HG02610 (cell line): ENCODE measurements around the gene DUSP14.

Source experiments
- ATAC-seq: cut with Tn5 transposase; IDR thresholded peaks from one replicate; pipeline ENCODE4 v1.9.1; 2021; ENCODE audit warnings: mild to moderate bottlenecking, moderate library complexity; ENCODE audit not compliant: unreplicated experiment

Gene DUSP14

DNA sequence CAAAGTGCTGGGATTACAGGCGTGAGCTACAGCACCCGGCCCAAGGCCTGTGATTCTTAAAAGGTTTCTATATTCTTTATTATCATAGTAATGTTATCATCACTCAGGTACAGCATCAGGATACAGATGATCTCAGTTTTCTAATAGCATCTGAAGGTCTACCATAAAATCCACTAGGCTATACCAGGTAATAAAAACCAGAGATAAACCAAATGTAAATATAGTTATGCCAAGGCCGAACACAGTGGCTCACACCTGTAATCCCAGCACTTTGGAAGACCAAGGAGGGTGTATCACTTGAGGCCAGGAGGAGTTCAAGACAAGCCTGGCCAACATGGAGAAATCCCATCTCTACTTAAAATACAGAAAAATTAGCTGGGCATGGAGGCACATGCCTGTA, 65.7 kb downstream of the DUSP14 start:
- no peak for ATAC-seq

- ATAC-seq: no peak
Measured at GRCh38 chr17:37557482-37557881, 67.8 kb downstream of the DUSP14 start.

DNA sequence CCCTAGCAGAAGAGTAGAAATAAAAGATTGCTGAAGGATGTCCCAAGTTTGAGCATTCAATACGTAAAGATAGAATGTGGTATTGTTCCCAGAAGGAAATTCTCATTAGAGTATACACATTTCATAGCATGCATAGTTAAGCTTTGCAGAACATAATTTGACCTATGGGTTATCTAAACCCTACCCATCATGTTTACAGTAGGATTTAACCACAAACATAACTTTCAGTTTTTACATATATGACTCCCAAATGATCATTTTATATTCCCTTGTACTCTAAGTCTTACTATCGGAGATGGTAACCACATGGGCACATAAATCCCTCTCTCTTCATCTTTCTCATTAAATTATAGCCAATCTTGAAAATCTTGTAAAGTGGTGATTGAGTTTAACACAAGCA, 68.6 kb downstream of the DUSP14 start:
- no peak for ATAC-seq

GRCh38 chr17:37562016-37562745, 72.5 kb downstream of the DUSP14 start:
- ATAC-seq: no peak
